SK-N-SH treated with all-trans-retinoic acid at 6 μM for 48 hours (cell line): ENCODE measurements around the gene SLC25A26.

Source experiments
- ARNTL ChIP-seq: fragments of 450-650 bp; formaldehyde crosslinking; IDR thresholded peaks from 2 replicates; pipeline ENCODE4 v1.5.0; 2020; ENCODE audit warnings: low read depth, mild to moderate bottlenecking, moderate library complexity, borderline replicate concordance
- CREB5 ChIP-seq: fragments of 250-450 bp; sonication (Bioruptor Pico); IDR thresholded peaks from 2 replicates; pipeline ENCODE4 v1.5.1; 2020; ENCODE audit warnings: low read depth, mild to moderate bottlenecking, moderate library complexity
- CSDC2 ChIP-seq: fragments of 250-450 bp; sonication (Bioruptor Pico); IDR thresholded peaks from 2 replicates; pipeline ENCODE4 v1.5.0; 2020; ENCODE audit warnings: mild to moderate bottlenecking, moderate library complexity
- ISL1 ChIP-seq: fragments of 250-450 bp; sonication (Bioruptor Pico); IDR thresholded peaks from 2 replicates; pipeline ENCODE4 v2.1.2; 2022; ENCODE audit warnings: mild to moderate bottlenecking, moderate library complexity
- OSR1 ChIP-seq: fragments of 250-450 bp; sonication (Bioruptor Pico); IDR thresholded peaks from 2 replicates; pipeline ENCODE4 v1.8.0; 2022; ENCODE audit warnings: moderate library complexity, mild to moderate bottlenecking, inconsistent platforms
- RARB ChIP-seq: fragments of 250-450 bp; sonication (Bioruptor Pico); IDR thresholded peaks from 2 replicates; pipeline ENCODE4 v1.8.0; 2021; ENCODE audit warnings: mild to moderate bottlenecking, moderate library complexity
- TCF4 ChIP-seq: fragments of 250-450 bp; sonication (Bioruptor Pico); IDR thresholded peaks from 2 replicates; pipeline ENCODE4 v1.8.0; 2021; ENCODE audit warnings: mild to moderate bottlenecking, moderate library complexity, borderline replicate concordance
- ZFP3 ChIP-seq: fragments of 250-450 bp; sonication (Bioruptor Pico); IDR thresholded peaks from 2 replicates; pipeline ENCODE4 v1.5.0; 2020; ENCODE audit warnings: mild to moderate bottlenecking, moderate library complexity
- ZFP30 ChIP-seq: fragments of 450-650 bp; formaldehyde crosslinking; IDR thresholded peaks from 2 replicates; pipeline ENCODE4 v1.5.0; 2022; ENCODE audit warnings: mild to moderate bottlenecking, moderate library complexity
- ZNF8 ChIP-seq: fragments of 450-650 bp; formaldehyde crosslinking; IDR thresholded peaks from 2 replicates; pipeline ENCODE4 v1.5.0; 2020; ENCODE audit warnings: mild to moderate bottlenecking, moderate library complexity

GRCh38 chr3:66261355-66261754 lies 40.6 kb downstream of the SLC25A26 start:
- TF ChIP-seq RARB (CRISPR knock-in tag) (no peak), ZFP3 (CRISPR knock-in tag) (no peak), TCF4 (no peak), ZNF8 (no peak), ARNTL (CRISPR knock-in tag) (no peak), OSR1 (CRISPR knock-in tag) (no peak), ZFP30 (no peak), CSDC2 (CRISPR knock-in tag) (no peak), ISL1 (no peak), CREB5 (CRISPR knock-in tag) (no peak)
